ENCODE results near the gene EEF1E1.

EEF1E1 gene

GRCh38 chr6:8075185-8075584 is 27.2 kb downstream of the EEF1E1 start:
- DNase-seq (ENCODE audit: low read depth): no peak
- H3K4me3 ChIP-seq (ENCODE audit: low read depth, low read length): no peak overlapping the region
- TF ChIP-seq CTCF (IDR thresholded peaks at IDR 0.05; ENCODE audit: control insufficient read depth, extremely low read depth, insufficient read depth): no peak

- DNase-seq (ENCODE audit: low read depth): no peak
- H3K4me3 ChIP-seq (ENCODE audit: low read depth, low read length): no peak overlapping the region
Observed at GRCh38 chr6:8074213-8074612, 28.1 kb downstream of the EEF1E1 start.

GRCh38 chr6:8073758-8074157 is 28.6 kb downstream of the EEF1E1 start:
- TF ChIP-seq CTCF (IDR thresholded peaks at IDR 0.05; ENCODE audit: control insufficient read depth, extremely low read depth, insufficient read depth): no peak
- DNase-seq (ENCODE audit: low read depth): no peak

More at GRCh38 chr6:8074213-8074612, 28.1 kb downstream of the EEF1E1 start:
- no peak for TF ChIP-seq CTCF (IDR thresholded peaks at IDR 0.05; ENCODE audit: control insufficient read depth, extremely low read depth, insufficient read depth)

GRCh38 chr6:8070718-8071117 is 31.6 kb downstream of the EEF1E1 start:
- no peak for TF ChIP-seq CTCF (IDR thresholded peaks at IDR 0.05; ENCODE audit: control insufficient read depth, extremely low read depth, insufficient read depth)
- no peak for DNase-seq (ENCODE audit: low read depth)
- no peak overlapping the region for H3K4me3 ChIP-seq (ENCODE audit: low read depth, low read length)

More at GRCh38 chr6:8073758-8074157, 28.6 kb downstream of the EEF1E1 start:
- no peak overlapping the region for H3K4me3 ChIP-seq (ENCODE audit: low read depth, low read length)

- DNase-seq (ENCODE audit: low read depth): no peak
- H3K4me3 ChIP-seq (ENCODE audit: low read depth, low read length): no peak overlapping the region
- TF ChIP-seq CTCF (IDR thresholded peaks at IDR 0.05; ENCODE audit: control insufficient read depth, extremely low read depth, insufficient read depth): no peak
Observed at GRCh38 chr6:8069631-8070284, 32.6 kb downstream of the EEF1E1 start.

GRCh38 chr6:8069151-8069550 is 33.2 kb downstream of the EEF1E1 start:
- no peak for TF ChIP-seq CTCF (IDR thresholded peaks at IDR 0.05; ENCODE audit: control insufficient read depth, extremely low read depth, insufficient read depth)
- no peak overlapping the region for H3K4me3 ChIP-seq (ENCODE audit: low read depth, low read length)
- no peak for DNase-seq (ENCODE audit: low read depth)

- DNase-seq (ENCODE audit: low read depth): no peak
- TF ChIP-seq CTCF (IDR thresholded peaks at IDR 0.05; ENCODE audit: control insufficient read depth, extremely low read depth, insufficient read depth): no peak
- no peak overlapping the region for H3K4me3 ChIP-seq (ENCODE audit: low read depth, low read length)
Observed at GRCh38 chr6:8066108-8066507, 36.2 kb downstream of the EEF1E1 start.

Measured in LNCaP clone FGC (cell line).